Hypothalamus (tissue), 51 donors: ENCODE measurements around the gene MRPL18.
"Not testable (repeated sequence)": the region's sequence is repeated elsewhere in the genome, so short reads cannot be mapped to it uniquely, and the experiment has no call there.

Source experiments
- DNase-seq, 51 donors: peaks; one replicate each; lab custom pipeline; 2025; lab: John Stamatoyannopoulos, UW

MRPL18 gene

DNA sequence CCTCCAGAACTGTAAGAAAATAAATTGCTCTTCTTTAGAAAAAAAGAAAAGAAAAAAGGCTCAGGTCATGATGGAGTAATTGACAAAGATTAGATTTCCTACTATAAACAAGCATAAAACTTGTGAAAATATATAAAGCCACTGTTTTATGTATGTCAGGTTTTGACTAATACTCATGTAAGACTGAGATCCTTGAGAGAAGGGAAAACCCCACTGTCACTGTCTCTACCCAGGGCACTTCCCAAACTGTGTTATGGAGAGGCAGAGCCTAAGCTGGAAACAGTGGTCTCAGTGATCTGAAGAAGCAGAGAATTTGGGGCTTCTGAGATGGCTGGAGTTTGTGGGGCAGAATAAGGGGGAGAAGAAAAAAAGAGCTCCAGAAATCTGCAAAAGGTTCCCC lies 20.8 kb upstream of the MRPL18 start:
- DNase-seq: no peak

DNA sequence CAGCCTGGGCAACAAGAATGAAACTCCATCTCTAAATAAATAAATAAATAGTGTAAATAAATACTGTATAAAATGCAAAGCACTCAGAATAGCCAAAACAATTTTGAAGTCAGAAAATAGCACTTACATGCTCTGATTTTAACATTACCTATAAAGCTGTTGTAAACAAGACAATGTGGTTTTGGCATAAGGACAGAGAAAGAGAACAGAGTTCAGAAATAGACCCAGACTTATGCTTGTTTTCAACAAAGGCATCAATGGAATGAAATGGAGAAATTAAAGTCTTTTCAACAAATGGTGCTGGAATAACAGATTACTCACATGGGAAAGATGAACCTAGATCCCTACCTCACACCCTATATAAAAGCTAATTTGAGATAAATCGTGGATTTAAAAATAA lies 18.1 kb upstream of the MRPL18 start:
- DNase-seq: no peak

DNA sequence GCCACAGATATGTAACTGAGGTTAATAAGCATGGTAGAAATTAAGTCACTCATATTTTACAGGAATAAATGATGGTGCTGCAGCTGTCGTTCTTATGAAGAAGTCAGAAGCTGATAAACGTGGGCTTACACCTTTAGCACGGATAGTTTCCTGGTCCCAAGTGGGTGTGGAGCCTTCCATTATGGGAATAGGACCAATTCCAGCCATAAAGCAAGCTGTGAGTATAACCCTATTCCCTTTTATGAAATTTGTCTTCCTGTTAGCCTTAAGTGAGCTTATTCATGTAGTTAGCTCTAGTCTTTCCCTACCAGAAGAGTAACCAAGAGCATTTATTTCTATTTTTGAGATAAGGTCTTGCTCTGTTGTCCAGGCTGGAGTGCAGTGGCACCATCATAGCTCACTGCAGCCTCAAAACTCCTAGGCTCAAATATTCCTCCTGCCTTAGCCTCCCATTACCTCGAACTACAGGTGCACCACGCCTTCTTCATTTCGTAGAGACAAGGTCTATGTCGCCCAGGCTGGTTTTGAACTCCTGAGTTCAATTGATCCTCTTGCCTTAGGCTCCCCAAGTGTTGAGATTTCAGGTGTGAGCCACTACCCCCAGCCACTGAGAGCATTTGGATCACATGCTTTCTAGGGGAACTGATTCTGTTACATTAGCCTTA lies 12.9 kb upstream of the MRPL18 start:
- DNase-seq: no peak

DNA sequence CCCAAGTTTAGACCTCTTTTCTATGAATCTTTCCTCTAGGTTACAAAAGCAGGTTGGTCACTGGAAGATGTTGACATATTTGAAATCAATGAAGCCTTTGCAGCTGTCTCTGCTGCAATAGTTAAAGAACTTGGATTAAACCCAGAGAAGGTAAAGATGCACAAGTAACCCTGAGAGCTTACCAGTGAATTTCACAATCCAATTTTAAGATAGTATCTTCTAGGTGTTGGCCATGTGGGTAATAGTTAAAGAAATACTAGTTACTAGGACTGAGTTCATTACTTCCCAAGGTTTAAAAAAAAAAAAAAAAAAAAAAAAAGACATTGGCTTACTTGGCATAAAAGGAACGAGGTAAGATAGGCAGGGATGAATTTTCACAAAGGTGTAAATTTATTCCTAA lies 12.1 kb upstream of the MRPL18 start:
- no peak for DNase-seq

DNA sequence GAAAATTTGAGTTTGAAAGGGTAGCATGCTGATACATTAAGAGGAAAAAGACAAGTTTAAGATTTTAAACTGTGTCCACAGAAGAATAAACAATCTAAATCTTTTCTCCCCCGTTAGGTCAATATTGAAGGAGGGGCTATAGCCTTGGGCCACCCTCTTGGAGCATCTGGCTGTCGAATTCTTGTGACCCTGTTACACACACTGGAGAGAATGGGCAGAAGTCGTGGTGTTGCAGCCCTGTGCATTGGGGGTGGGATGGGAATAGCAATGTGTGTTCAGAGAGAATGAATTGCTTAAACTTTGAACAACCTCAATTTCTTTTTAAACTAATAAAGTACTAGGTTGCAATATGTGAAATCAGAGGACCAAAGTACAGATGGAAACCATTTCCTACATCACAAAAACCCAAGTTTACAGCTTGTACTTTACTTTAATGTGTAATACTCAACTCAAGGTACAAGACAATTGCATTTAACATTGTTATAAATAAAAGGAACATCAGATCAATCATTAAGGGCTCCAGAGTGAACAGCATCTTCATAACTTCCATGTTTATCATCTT lies 11.6 kb upstream of the MRPL18 start:
- DNase-seq: no peak

DNA sequence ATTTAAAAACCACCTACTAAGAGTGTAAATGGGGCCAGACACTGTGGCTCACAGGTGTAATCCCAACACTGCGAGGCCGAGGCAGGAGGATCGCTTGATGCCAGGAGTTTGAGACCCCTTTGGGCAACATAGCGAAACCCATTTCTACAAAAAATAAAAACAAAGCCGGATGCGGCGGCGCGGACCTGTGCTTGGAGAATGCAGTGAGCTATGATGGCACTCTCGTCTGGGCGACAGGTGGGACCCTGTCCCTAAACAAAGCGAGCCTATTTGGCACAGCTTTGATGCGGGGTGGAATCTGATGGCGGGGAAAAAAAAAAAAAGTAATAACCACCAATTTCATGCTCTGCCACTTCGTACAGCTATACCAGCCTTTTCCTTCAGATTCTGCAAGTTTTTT lies 2.0 kb upstream of the MRPL18 start:
- DNase-seq: no peak

DNA sequence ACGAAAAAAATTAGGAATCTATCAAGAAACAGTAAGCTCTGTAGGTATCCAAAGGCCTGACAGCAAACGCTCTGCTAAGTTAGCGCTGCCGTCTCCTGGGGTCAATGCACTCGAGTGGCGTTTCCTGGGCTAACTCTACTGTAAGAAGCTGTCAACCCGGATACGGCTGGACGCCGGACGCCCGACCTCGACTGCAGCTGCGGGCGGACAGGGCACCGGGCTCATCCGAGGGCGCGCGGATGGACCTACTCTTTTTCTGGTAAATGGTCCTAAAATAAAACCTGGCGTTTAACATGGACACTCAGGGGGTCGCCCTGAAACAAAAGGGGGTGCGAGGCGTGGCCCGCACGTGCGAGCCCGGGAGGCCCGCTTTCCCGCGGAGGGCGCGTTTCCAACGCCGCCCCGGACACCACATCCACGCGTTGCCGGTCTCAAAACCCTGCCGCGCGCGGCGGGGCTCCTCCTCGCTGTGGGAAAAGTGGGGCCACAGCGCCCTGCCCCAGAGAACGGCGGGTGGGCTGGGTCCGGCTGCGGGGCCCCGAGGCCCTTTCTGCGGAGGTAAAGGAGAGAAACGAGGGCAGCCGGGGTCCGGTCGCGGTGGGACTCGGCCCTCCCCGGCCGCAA lies 1.4 kb upstream of the MRPL18 start:
- DNase-seq: peak in 7 of 51 donors; percentile 12 to 39 (median 26)

DNA sequence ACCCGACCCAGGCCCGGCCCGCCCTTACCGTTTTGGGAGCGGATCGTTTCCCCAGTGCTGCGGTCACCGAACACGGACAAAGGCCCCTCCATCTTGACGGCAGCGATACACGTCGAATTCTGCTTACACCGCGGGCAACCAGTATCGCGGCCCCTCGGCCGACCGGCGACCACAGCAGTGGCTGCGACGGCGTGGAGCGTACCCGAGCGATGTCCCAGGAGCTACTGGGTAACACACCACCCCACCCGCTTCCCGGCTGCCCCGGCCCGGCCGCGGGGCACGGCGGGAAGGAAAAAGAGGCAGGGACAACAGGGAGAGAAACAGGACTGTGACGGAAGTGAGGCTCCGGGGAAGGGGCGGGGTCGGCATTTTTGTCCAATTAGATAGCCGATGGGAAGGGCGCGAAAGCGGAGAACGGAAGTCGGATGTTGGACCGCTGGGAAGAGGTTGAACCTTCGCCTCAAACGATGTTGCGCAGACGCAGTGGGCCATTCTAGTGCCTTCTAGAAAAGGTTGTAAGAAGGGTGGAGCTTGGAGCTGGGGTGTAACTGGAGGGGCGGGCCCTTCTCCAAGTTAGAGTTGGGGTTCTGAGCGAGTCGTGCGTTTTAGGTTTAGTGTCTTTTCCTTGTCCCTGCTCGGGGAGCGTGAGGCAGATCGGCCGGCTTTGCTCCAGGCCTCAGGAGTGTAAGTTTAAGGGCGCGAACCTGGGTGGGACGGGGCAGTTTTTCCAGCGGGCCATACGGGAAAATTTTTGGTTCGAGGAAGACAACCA lies 704 bp upstream of the MRPL18 start, which contains the start of gene TCP1:
TSS of gene TCP1 (minus strand) at position 226 of the 772 bp plus-strand sequence. CDS start at position 92, 134 bp downstream.
- peak; percentile 91 to 100 (median 98) for DNase-seq

DNA sequence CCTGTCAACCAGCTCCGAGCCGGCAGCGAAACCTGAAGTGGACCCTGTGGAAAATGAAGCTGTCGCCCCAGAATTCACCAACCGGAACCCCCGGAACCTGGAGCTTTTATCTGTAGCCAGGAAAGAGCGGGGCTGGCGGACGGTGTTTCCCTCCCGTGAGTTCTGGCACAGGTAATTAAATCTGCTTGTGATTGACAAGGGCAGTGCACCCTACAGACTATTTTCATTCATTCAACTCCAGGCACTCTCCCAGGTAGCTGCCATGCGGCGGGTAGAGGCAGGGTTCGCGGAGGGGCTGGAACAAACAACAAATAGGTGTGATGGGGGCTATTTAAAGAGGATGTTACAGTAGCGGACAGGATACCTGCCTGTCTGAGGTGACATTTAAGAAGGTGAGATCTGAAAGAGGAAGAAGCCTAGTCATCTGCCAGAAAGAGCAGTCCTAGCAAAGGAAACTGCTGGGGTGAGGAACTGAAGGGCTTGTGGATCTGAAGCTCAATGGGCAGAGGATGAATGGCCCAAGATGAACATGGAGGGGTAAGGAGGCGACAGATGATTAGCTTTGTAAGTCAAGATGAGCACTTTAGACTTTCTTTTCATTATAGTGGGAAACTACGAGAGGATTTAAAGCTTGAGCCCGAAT lies 810 bp downstream of the MRPL18 start:
- DNase-seq: peak in 1 of 51 donors; percentile 28

DNA sequence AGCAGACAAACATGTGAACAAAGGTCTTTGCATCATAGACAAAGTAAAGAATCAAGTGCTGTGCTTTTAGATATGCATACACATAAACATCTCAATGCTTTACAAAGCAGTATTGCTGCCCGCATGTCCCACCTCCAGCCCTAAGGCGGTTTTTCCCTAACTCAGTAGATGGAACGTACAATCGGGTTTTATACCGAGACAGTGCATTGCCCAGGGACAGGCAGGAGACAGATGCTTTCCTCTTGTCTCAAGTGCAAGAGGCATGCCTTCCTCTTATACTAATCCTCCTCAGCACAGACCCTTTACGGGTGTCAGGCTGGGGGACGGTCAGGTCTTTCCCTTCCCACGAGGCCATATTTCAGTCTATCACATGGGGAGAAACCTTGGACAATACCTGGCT lies 4.7 kb downstream of the MRPL18 start:
- DNase-seq: not testable (repeated sequence)

DNA sequence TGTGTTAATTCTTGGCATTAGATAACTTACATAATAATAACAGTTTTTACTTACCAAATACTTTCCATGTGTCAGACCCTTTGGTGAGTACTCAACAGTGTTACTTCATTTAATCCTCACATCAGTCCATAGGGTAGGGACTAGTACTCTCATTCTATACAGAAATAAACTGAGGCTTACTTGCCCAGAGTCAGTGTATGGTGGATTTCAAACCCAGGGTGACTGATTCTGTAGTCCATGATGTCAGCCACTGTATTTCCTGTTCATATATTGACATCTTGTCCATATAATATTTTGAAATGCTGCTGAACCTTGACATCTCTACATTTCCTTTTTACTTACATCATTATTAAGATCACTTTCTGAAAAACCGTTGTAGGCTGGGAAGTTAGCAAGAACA lies 7.3 kb downstream of the MRPL18 start:
- DNase-seq: no peak

DNA sequence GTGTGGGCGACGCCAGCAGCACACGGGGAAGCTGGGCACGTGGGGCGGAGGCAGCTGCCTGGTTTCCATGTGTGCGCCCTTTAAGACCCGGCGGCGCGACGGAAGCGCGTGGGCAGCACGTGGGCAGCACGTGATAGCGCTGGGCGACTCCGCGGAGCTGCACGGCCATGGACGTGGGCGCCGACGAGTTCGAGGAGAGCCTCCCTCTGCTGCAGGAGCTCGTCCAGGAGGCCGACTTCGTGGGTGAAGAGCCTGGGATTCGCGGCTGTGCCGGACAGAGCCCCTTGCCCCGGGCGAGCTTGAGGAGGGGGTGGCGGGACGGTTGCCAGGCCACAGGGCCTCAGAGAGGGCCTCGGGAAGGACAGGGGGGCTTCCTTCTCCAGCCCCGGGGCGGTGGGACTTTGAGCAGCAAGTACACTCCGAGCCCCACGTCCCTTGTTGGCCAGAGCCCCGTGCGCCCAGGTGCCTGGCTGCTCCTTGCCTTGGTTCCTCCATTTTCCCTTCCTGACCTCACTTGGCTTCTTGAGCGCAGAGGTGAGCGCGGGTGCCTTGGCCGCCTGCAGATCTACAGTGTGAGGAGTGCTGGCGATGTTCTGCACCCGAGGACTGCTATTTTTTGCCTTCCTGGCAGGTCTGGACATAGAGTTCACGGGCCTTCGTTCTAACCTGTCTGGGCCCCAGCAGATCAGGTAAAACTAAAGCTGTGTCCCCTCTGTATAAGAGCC lies 10.0 kb downstream of the MRPL18 start, which contains the start of gene PNLDC1:
TSS of gene PNLDC1 (plus strand) at position 136 of the 725 bp plus-strand sequence. CDS start at position 168, 32 bp downstream.
- DNase-seq: no peak

DNA sequence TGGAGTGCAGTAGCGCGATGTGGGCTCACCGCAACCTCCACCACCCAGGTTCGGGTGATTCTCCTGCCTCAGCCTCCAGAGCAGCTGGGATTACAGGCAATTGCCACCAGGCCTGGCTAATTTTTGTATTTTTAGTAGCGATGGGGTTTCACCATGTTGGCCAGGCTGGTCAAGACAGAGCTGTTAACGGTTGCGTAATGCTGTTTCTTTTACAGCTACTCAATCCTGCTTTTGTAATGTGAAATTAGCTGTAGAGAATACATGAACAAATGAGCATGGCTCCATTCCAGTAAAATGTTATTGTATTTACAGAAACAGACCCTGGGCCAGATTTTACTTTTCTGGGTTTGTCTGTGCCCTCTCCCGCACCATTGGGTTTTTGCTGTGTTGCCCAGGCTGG lies 11.7 kb downstream of the MRPL18 start:
- DNase-seq: no peak

DNA sequence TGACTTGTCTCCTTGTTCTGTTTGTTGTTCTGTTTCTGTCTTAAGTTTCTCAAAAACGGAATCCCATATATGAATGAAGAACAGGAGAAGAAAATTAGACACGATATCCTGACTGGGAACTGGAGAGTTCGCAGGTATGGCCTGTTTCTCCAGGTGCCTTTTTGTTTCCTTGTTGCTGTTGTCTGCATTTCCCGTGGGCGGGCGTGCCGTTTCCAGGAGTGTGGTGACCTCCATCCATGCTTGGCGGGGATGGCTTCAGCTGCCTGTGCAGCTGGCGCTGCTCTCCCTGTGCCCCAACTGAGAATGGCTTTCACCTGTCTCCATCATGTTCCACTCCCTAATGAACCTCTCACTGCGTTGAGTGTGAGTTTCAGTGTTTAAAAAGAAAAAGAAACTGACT lies 14.2 kb downstream of the MRPL18 start:
- DNase-seq: no peak

DNA sequence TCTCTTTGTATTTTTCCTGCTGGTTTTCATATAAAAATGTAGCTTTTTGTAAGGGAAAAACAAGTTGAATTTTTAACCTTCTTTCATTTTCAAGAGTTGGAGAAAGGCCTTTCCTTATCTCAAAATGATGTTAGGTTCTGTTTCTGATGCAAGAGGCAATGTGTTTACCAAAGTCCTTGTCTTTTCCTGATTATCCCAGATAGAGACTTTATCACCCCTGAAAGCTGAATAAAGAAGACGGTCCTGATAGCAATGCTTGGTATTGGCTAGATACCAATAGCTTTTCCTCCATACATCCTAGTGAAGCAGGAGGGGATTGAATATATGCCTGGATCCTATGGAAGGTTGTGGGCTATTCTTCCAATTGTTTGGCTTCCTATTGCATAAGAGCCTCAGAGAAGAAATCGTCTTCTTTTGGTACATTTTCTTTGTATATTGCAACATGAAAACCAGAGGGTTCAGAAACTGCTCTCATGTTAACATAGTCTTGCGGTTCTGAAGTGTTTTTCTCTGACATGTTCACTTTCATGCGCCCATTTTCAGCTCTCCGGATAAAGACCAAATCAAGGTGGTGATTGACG lies 15.3 kb downstream of the MRPL18 start:
- no peak for DNase-seq

DNA sequence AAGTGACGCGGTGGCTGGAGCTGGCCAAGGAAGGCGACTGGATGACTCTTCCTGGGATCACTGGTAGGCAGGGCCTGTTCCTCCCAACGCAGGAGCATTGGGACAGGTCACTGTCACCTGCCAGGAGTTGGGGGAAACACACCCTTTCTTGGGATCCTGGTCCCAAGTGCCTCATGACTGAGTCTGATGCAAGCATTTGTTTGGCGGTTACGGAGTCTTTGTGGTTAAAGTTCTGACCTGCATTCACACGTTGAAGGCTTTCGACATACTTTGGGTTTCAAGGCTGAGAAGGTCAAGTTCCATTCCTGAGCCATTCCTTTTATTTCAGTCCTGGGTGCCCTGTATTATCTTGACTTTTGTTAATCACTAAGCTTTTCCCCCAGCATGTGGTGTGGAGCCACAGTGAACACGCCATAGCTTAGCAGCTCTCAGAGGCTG lies 15.8 kb downstream of the MRPL18 start:
- no peak for DNase-seq

DNA sequence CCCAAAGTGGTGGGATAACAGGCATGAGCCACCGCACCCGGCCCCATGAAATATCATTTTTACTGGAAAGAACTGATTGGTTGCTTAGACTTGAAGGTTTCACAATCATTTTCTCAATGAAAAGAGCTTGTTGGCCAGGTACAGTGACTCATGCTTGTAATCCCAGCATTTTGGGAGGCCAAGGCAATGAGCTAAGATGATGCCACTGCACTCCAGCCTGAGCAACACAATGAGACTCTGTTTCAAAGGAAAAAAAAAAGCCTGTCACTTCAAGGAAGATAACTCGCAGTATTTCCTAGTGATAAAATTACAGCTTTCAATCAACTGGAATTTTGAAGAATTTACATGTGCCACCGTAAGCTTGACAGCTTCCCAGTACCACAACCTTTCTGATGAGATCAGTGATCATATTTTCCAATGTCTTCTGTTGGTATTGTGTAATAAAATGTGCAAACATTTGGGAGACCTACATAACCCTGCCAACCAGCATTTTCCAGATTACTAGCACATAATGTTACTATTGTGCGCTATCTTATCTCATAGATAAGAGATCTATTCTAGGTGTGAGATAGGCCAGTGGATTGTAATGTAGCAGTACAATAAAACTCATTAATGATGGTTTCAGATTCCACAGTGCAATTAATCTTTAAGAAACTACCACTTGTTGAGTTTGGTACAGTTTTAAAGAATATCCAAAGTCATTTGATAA lies 17.0 kb downstream of the MRPL18 start:
- no peak for DNase-seq

DNA sequence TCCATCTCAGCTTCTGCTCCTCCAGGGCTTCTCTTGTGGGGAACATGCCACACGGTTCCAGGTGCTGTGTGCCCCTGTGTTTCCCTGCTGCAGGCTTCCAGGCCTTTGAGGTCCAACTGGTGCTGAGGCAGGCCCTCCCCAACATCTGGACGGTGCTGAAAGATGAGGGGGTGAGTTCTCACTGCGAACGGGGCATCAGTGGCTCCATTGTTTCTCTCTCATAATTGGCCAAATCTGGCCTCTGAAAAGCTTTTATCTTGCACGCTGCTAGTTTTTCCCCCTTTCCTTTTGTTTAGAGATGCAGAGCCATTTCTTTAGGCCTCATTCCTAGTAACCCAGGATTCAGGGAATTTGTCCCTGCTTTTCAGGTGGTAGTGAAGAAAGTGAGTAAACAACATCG lies 18.4 kb downstream of the MRPL18 start:
- DNase-seq: peak in 10 of 51 donors; percentile 8 to 57 (median 26)

DNA sequence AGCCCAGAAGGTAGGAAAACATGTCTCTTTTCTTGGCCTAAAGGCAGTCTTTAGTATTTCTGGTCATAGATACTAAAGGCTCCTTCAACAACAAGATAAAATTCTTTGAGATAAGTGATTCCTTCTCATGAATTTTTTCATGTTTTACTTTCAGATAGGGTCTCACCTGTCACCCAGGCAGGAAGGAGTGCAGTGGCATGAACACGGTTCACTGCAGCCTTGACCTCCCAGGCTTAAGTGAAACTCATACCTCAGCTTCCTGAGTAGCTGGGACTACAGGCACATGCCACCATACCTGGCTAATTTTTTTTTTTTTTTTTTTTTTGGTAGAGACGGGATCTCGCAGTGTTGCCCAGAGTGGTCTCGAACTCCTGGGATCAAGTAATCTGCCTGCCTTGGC lies 18.9 kb downstream of the MRPL18 start:
- DNase-seq: no peak
